ENCODE data around the gene HRH2.

DNA sequence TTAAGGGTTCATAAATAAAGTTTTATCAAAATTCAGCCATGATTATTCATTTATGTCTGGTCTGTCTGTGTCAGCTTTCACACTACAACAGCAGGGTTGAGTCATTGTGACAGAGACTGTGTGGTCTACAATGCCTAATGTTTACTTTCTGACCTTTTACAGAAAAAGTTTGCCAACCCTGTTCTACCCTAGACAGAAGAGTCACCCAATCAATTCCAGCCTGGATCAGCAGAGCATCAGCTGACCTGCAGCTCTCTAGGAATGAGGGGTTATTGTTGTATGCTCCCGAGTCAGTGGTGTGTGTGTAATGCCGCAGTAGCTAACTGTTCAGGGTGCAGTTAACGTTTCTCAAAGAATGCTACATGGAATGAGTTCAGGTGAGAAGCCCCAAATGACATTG is 87.3 kb downstream of the HRH2 start:
- TF ChIP-seq ELF4 (IDR thresholded peaks at IDR 0.05) (no peak), CTBP1 (IDR thresholded peaks at IDR 0.05; ENCODE audit: borderline replicate concordance) (no peak), L3MBTL2 (conservative IDR thresholded peaks at IDR 0.05) (no peak), SP1 (IDR thresholded peaks at IDR 0.05) (no peak)

All from HEK293T (cell line).